Activated T-cell treated with anti-CD3 and anti-CD28 coated beads for 24 hours (primary cell): ENCODE data around the gene DBN1.

Source experiments
- DNase-seq: peaks from one replicate; pipeline ENCODE4 v3.0.0-alpha.2; 2020; ENCODE audit warnings: low read depth

The DBN1 gene

DNA sequence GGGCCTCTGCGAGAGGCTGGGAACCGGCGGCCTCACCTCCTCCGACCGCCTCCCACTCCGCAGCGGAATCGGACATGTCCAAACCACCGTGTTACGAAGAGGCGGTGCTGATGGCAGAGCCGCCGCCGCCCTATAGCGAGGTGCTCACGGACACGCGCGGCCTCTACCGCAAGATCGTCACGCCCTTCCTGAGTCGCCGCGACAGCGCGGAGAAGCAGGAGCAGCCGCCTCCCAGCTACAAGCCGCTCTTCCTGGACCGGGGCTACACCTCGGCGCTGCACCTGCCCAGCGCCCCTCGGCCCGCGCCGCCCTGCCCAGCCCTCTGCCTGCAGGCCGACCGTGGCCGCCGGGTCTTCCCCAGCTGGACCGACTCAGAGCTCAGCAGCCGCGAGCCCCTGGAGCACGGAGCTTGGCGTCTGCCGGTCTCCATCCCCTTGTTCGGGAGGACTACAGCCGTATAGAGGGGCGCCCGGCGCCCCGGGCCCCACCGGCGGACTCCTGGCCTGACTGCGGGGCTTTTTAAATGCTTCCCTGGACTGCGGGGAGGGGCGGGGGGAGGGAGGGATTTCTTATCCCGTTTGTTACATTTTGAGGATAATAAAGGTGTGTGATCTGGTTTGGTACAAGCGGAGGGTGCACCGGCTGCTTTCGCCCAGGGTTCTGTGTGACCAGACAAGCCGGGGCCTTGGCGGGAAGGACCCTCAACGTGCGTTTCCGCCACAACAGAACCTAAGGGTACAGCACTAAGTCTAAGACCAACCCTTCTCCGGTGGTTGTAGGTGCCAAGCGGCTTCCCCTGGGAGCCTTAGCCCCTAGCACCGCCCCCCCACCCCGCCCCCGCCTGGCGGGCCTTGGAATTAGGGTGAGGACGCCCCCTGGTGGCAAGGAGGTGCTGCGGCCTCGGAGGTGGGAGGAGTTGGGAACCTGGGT lies 17.5 kb downstream of the DBN1 start:
- DNase-seq = peak; percentile 95

DNA sequence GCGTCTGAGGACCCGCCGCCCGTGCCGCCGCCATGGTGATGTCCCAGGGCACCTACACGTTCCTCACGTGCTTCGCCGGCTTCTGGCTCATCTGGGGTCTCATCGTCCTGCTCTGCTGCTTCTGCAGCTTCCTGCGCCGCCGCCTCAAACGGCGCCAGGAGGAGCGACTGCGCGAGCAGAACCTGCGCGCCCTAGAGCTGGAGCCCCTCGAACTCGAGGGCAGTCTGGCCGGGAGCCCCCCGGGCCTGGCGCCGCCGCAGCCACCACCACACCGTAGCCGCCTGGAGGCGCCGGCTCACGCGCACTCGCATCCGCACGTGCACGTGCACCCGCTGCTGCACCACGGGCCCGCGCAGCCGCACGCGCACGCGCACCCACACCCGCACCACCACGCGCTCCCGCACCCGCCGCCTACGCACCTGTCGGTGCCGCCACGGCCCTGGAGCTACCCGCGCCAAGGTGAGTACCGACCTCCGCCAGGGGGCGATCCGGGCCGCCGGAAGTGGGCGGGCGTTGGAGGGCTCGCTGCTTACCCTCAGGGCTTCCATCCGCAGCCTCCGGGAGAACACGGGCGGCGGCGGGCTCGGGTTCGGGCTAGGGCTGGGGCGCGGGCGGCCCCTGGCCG lies 18.3 kb downstream of the DBN1 start:
- DNase-seq = peak; percentile 90

DNA sequence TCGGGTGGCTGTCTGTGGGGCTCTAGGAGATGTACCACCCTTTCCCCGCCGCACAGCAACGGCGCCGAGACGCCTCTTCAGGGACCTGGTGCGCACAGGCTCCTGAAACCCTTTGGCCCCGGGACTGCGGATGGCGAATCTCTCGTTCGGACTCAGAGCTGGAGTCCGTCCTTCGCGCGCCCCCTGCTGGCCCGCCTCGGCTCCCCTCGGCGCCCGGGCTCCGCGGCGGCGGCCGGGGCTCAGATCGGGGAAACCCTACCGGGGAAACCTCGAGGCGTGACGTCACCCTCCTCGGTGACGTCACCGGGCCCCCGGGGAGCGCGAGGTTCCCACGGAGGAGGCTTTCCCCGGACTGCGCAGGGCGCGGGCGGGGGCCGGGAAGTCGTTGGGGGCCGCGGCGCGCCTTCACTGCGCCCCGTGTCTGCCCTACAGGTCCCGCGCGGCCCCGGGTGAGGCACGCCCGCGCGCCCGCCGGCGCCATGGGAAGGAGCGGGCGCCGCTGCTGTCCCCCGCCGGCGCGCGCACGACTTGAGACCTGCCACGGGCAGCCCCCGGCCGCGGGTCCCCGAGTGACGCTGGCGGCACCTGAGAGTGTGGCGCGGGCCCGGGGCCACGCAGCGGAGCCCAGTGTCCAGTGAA lies 18.9 kb downstream of the DBN1 start:
- peak; percentile 91 for DNase-seq

DNA sequence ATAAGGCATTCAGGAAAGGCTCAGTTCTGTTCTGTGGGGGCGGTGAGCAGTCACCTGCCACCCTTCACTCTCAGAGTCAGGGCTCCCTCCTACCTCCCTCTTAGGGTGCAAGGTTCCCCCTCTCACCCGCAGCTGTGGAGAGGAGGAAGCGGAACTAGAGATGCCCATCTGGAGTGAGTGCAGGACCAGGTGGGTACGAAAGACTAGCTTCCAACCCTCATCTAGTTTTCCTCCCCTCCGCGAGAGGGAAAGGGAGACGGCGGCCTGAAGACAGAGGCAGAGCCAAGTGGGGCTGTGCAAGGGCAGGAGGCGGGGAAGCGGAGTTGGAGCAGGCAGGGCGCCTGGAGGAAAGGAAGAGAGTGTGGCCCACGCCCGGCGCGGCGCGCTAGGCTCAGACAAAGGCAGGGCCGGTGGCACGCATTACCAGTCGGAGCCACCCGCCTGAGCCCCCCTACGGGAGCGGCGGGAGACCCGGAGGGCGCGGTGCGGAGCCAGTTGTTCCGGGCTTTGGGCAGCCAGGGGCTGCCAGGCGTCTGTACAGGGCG lies 19.5 kb downstream of the DBN1 start:
- no peak for DNase-seq

DNA sequence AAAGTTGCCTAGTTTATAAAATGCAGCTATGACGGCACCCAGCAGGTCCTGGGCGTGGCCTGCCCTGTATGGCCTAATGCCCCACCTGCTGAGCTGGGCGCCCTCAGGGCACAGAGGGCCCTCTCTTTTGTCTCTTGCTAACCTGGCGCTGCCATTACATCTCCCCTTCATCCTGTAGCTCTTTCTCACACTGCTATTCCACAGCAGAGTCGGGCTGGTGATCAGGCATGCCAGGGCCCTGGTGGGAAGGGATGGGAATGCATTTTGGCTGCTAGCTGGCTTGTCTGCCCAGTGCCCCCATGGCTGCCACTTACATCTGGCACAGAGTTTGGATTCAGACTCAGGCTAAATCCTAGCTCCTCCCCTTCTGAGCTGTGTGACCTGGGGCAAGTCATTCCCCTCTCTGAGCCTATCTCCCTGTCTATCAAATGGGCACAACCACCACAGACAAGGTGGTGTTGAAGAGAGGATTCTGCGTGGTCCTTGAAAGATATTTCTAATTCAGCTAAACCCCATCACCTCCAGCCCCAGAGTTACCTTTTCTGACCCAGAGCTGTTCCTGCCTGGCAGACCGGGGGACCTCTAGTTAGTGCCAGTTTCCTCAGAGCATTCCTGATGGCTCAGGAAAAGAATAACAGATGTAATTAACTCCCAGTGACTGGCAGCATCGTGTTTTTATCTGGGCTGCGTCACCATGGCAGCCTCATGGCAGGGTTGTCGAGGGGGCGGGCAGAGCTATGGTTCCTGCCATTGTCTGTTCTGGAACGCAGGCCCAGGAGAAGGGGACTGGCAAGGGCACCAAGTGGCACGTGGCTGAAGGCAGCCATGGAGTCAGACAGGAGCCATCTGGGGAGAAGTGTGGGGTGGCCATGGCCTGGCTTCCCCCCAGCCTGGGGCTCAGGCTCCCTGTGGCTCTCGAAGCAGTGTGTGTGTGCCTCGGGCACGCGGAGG lies 20.5 kb downstream of the DBN1 start:
- DNase-seq = no peak

DNA sequence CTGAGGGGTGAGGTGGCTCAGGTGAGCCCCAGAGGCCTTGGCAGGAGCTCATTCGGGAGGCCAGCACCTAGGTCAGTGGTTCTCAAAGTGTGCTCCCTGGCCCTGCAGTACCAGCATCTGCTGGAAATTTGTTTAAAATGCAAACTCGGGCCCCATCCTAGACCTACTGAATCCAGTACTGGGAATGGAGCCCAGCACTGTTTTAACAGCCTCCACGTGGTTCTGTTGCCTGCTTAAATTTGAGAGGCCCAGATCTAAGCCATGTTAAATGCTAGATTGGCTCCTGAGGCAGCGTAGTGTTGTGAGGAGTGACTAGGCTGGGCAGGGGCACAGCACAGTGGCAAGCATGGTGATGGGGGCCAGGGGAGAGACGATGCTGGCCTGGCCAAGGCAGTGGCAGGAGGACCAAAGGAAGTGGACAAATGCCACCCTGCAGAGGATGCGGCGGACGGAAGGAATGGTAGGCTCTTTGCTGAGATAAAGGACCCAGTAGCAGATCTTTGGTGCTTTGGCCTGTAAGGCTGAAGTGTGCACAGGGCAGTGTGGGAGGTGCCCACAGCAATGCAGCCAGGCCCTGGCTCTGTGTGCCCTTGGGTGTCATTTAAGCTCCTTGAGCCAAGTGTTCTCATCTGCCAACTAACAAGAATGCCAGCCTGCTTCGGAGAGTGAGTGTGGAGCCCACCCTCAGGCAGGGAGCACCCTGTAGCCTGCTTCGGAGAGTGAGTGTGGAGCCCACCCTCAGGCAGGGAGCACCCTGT lies 22.6 kb downstream of the DBN1 start:
- no peak for DNase-seq

DNA sequence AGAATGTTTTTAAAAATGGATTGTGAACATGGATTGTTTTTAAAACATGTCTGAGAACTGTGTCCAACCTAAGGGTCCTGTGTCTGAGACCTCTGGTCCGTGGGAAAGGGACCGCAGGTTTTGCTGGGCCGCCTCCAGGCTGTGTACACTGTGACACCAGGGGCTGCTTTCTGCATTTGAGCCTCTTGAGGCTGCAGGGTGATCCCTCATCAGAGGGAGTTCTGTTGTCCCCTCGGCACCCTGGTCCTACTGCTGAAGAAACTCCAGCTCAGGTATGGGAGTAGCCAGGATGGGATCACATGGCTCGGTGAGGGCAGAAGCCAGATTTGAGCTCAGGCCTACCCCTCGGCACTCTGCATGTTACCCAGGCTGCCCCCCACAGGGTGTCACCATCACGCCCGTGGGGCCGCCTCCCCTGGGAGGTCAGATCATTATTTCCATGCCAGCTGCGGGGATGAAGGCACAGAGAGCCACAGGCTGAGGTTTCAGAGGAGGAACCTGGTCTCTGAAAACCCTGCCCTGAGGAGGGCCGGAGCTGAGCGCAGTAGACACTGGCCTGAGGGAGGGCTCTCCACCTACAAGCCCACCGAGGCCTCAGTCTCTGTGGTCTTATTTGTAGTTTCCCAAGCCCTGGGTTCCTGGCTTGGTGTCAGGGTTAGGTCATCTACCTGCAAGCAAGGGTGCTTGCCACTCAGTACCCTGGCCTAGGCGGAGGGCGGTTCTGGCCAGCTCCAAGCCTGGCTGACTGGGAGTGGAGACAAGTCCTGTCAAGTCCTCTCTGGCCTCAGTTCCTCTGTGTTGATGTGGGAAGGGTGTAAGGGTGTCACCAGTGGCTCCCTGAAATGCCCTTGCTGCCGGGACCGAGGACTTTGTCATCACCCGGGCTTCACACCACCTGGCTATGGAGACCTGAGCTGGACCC lies 24.0 kb downstream of the DBN1 start:
- no peak for DNase-seq

DNA sequence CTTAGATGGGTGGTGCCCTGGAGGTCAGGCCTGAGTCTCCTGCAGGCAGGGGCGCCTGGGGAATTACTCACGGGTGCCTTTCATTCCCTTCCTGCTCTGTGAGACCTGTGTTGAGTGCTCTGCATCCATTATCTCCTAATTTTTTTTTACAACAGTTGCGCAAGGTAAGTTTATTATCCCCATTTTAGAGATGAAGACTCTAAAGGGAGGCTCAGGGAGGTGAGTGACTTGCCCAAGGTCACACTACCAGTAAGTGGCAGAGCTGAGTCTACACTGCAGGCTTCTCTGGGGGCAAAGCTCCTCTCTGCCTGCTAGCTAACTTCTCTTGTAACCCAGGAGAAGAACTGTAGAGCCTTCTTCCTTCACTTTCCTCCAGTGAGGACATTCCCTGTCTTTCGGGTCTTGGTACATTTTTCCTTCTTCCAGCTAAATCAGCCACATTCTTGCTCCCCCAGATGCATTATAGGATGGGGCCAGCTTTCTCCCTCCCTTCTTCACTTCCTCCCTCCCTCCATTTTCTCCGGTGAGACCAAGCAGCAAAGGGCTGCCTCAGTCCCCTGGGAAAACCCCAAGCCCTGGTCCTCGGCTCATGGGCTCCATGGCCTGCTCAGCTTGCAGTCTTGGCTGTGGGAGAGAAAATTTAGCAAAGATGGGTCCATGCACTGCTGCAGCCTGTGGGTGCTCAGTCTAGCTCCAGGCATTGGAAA lies 25.0 kb downstream of the DBN1 start:
- no peak for DNase-seq

DNA sequence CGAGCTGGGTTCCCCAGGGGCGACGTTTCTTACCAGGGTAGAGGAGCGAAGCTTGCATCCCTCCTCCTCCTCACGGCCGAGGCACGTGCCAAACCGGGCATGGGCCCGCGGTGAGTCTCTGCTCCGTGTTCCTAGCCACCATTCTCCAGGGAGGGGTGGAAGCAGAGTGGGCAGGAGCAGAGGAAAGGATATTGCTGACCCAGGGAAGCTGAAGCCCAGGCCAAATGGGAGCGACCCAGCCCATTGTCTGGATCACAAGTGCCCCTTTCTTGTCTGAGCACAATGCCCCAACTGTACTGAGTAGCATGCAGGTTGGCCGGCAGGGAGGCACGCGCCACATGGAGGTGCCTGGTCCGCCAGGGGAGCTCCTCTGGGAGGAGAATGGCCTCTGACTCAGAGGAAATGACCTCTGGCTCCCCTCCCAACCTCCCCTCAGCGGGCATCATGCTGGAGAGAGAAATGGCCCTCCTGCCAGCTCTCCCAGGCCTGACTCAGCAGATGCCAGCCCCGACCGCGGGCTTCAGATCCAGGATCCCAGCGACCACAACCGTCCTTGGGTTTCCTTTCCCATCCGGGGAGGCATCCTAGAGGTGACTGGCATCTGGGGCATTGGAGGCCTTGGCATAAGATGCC lies 25.7 kb downstream of the DBN1 start:
- no peak for DNase-seq

DNA sequence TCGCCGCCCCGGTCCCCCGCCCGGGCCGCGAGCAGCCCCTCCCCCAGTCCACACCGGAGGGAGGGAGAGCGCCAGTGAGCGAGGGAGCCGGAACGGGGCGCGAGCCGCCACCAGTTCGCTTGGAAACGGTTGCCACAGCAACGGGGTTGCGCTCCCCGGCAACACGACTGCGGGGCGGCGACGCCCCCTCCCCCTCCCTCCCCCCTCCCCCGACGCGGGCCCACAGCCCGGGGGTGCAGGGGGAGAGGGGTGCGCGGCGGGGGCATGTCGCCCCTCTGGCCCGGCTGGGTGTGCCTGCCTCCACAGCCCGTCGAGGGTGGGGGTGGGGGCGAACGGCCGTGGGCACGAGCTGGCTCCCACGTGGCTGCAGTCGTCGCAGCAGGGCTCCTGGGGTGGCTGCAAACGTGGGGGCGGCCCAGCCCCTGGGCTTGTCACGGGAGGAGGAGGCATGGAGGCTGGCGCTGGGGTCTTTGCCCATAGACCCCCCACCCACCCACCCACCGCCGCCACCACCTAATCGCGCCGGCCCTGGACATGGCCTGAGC lies 26.3 kb downstream of the DBN1 start:
- DNase-seq = peak; percentile 56

DNA sequence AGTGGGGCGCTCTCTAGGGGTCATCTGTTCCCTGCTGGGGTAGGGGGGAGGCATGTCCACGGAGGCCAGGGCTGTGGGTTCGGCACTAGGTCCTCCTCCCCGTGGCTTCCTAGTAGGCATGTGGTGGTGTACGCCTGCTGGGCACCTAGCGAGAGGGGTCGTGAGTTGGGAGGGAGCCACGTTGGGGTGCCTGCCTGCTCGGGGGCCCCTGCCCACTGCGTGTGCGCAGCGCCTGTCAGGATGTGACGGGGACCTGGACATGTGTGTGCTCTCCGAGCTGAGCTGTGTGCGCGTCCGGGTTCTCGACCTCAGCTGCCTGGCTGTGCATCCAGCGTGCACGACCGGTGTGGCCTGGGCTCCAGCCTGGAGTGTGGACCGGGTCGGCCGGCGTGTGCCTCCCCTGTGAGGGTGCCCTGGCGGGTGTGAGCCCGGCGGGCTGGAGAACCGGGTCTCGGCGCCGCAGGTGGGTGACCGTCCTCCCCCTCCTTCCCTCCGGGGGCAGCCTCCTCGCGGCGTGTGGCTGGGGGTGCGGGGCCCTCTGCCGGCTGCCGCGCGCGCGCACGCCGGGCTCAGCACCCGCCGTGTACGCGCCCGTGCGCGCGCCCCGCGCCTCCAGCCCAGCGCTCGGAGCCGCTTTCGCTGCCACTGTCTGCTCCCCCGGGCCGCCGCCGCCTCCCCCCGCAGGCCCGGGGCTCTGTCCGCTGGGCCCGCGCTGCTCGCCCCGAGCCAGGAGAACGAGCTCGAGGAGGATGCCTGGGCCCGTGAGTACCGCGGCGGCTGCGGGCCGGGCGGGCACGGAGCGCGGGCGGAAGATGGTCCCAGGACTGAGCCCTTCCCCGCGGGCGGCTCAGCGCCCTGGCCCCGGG lies 27.0 kb downstream of the DBN1 start, which contains the start of gene PRR7:
Gene PRR7, plus strand, starts transcription at position 615 of the 866 bp plus-strand sequence. CDS start 8,254 bp downstream, outside the sequence.
- peak; percentile 62 for DNase-seq

DNA sequence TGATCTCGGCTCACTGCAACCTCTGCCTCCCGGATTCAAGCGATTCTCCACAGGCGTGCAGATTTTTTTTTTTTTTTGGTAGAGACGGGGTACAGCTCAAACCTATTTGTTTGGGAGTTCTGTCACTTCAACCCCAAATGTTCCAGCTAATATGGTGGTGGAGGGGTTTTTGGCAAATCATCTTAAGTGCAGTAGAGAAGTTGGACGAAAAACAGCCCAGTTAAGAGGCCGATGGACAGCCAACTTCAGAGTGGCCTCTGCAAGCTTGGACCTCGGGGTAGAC lies 27.6 kb downstream of the DBN1 start:
- DNase-seq = no peak

DNA sequence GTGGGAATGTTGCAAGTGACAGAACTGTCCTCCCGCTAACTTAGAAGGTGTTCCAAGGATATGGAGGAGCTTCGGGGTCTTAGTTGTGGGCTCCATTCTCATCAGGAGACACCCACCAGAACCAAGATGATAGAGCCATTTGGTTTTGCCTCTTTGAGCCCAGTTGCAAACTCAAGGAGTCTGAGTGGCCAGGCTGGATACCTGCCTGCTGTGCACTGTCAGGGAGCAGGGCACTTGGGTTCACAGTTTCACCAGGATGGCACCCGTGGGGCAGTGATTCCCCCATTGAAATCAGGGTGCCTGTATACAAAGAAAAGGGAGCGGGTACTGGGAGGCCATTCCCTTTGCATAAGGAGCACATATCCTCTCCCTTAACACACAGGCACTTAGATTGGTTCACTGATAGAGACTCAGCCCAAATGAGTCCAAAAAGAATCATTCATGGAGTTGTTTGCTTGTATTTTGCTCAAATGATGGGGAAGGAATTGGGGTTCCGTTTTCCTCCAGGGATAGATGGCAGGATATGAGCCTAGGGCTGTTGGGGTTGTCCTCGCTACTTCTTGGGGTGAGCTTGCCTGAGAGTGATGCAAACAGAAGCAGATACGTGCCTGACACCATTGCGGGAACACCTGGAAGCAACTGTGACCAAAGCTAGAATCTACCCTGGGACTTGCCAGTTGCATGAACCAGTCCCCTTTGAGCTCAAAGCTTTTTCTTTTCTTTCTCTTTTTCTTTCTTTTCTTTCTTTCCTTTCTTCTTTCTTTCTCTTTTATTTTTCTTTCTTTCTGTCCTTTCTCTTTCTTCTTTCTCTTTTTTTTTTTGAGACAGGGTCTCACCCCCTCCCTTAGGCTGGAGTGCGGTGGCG lies 28.1 kb downstream of the DBN1 start:
- peak; percentile 20 for DNase-seq

DNA sequence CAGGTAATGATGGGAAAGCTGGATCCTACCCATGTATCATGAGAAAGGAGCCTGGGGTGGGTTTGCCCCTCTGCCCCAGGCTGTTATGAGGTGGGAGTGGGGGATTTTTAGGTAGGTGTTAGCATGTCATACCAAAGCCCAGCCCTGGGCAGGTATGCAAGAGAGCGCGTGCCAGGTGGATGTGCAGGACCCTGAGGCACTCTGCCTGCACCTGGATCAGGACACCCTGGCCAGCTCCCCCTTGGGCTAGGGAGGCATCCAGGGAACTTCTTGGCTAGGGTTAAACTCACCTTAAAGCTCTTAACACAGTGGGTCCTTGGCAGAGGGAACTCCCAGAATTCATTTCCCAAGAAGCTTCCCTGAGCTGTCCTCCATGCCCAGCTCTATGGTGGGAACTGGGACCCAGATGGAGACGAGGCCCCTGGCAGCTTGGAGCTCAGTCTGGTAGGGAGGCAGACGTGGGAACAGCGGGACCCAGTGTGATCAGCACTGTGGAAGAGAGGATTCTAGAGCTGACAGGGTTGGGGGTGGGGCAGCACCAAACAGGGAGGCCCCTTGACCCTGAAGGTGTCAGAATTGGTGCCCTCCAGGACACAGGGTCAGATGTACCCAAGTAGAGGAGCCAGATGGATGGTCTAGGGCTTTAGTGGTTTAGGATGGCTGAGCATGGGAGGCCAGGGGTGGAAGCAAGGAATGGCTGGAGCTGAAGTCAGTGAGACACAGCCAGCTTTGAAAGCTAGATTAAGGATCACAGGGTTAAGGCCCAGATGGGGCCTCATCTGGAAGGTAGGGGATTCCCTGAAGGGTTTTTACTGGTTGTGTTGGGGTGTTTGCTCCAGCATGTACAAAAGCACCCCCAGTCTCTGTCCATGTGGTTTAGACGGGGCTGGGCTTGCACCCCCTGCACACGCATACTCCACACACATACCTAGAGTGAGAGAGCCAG lies 29.1 kb downstream of the DBN1 start:
- DNase-seq = no peak
